Left lung (tissue), 10 donors: ENCODE measurements around the gene AKR1C1. TPM values are rescaled to one million over a fixed set of nuclear protein-coding genes. Genes with fewer than 3 reads are reported as not detected.
"Not testable (repeated sequence)": the region's sequence is repeated elsewhere in the genome, so short reads cannot be mapped to it uniquely, and the experiment has no call there.

ENCODE experiments used
- ATAC-seq: fragments of 200-7000 bp; cut with Tn5 transposase; one replicate; pipeline ENCODE4 v1.9.1; 2020; ENCODE audit warnings: moderate library complexity
- DNase-seq, 4 donors: peaks; one replicate each; pipeline ENCODE4 v3.0.0-alpha.2; 2013 to 2020
- H3K27ac ChIP-seq, 2 donors: fragments of 200-600 bp; sonication (generic) in 1 of 2; one replicate each; pipeline versions ENCODE4 v1.5.0 to v1.8.0; 2020 to 2021
- H3K27me3 ChIP-seq, 2 donors: fragments of 200-600 bp; sonication (generic) in 1 of 2; one replicate each; pipeline versions ENCODE4 v1.5.0 to v1.8.0; 2020 to 2021
- H3K36me3 ChIP-seq, 2 donors: fragments of 200-600 bp; sonication (generic) in 1 of 2; one replicate each; pipeline versions ENCODE4 v1.5.0 to v1.8.0; 2020 to 2021
- H3K4me1 ChIP-seq, 2 donors: fragments of 200-600 bp; one replicate each; pipeline ENCODE4 v1.8.0; 2021
- H3K4me3 ChIP-seq, 2 donors: fragments of 200-600 bp; sonication (generic) in 1 of 2; one replicate each; pipeline versions ENCODE4 v1.5.0 to v1.8.0; 2020 to 2021; ENCODE audit warnings: mild to moderate bottlenecking in 1 of 2
- H3K9me3 ChIP-seq, 2 donors: fragments of 200-600 bp; sonication (generic) in 1 of 2; one replicate each; pipeline versions ENCODE4 v1.5.0 to v1.8.0; 2020 to 2021
- CTCF ChIP-seq, 2 donors: fragments of 200-600 bp; sonication (generic) in 1 of 2; IDR thresholded peaks; one replicate each; pipeline versions ENCODE4 v1.5.0 to v1.8.0; 2021; ENCODE audit warnings: antibody characterized with exemption in 2 of 2
- intact Hi-C, 2 donors: fragments of 100-400 bp; cut with DNase I; formaldehyde crosslinking; loops; one replicate each; pipeline versions ENCODE4 v1.11.2 to v1.14.2; 2022
- polyA plus RNA-seq, 6 donors: library from polyadenylated mRNA; unstranded; fragments of 120-200 nt; gene quantifications; one replicate each; pipeline ENCODE4 v1.2.1, GENCODE V29; 2013; ENCODE audit not compliant: insufficient read length in 6 of 6
- total RNA-seq, 2 donors: library from RNA; stranded (reverse); fragmentation: NEBNext Ultra II Directional; extraction: Animal tissue kit (Norgen Biotek cat#: 25700); gene quantifications; one replicate each; pipeline ENCODE4 v1.2.1, GENCODE V29; 2021
- donor health status: DM: no; HTN: yes; CAD: no.
- donor health status: DM: no; HTN: no; CAD: no.

AKR1C1 gene
- total and polyA plus RNA-seq, 8 donors, result 8.1 to 92.2 (median 10.1) TPM

- Histone ChIP-seq H3K4me1 (peaks cover 3 to 16% of the 10 kb centered on the region in 2 donors), H3K27ac (peak overlapping the region; percentile 78 to 80), H3K9me3 (no peaks in the 10 kb centered on the region), H3K27me3 (no peaks in the 10 kb centered on the region), H3K36me3 (no peaks in the 10 kb centered on the region), H3K4me3 (no peak overlapping the region)
- intact Hi-C loops, result no loop called here
- peak in 1 of 4 donors; percentile 28 for DNase-seq
- no peak for TF ChIP-seq CTCF (IDR thresholded peaks at IDR 0.05)
- ATAC-seq, result peak; percentile 64
Observed at GRCh38 chr10:4947039-4947634, 16.1 kb upstream of the AKR1C1 start.

- ATAC-seq (peak; percentile 78), DNase-seq (no peak)
- TF ChIP-seq CTCF (IDR thresholded peaks at IDR 0.05), result no peak
- intact Hi-C loops, result no loop called here
- peaks cover 3 to 16% of the 10 kb centered on the region in 2 donors for H3K4me1 ChIP-seq
- no peak overlapping the region for H3K4me3 ChIP-seq
- H3K27ac ChIP-seq, result peak overlapping the region; percentile 78 to 80
- H3K27me3 ChIP-seq, result no peaks in the 10 kb centered on the region
- no peaks in the 10 kb centered on the region for H3K36me3 ChIP-seq
- H3K9me3 ChIP-seq, result no peaks in the 10 kb centered on the region
Observed at GRCh38 chr10:4947635-4948596, 15.3 kb upstream of the AKR1C1 start.

- DNase-seq, ATAC-seq, H3K36me3 ChIP-seq, H3K9me3 ChIP-seq, H3K4me3 ChIP-seq, H3K27me3 ChIP-seq, intact Hi-C loops, H3K27ac ChIP-seq: not testable (repeated sequence)
- peaks cover 0 to 14% of the 10 kb centered on the region in 2 donors for H3K4me1 ChIP-seq
Observed at GRCh38 chr10:4951512-4952162, 11.6 kb upstream of the AKR1C1 start.

GRCh38 chr10:4953405-4953804, 9.8 kb upstream of the AKR1C1 start:
- no peak for TF ChIP-seq CTCF (IDR thresholded peaks at IDR 0.05)
- ATAC-seq (no peak), DNase-seq (no peak)
- Histone ChIP-seq H3K36me3 (no peaks in the 10 kb centered on the region), H3K4me3 (no peak overlapping the region), H3K27ac (no peak overlapping the region), H3K4me1 (peaks cover 0 to 5% of the 10 kb centered on the region in 2 donors), H3K27me3 (no peaks in the 10 kb centered on the region), H3K9me3 (no peaks in the 10 kb centered on the region)
- intact Hi-C loops, result no loop called here

GRCh38 chr10:4956088-4956487, 7.1 kb upstream of the AKR1C1 start:
- H3K27me3 ChIP-seq, ATAC-seq, H3K9me3 ChIP-seq, DNase-seq, intact Hi-C loops, H3K36me3 ChIP-seq, H3K4me1 ChIP-seq, H3K4me3 ChIP-seq, H3K27ac ChIP-seq: not testable (repeated sequence)

GRCh38 chr10:4956955-4957645, 6.1 kb upstream of the AKR1C1 start:
- H3K9me3 ChIP-seq, H3K27me3 ChIP-seq, DNase-seq, H3K4me1 ChIP-seq, intact Hi-C loops, H3K36me3 ChIP-seq, H3K27ac ChIP-seq, H3K4me3 ChIP-seq: not testable (repeated sequence)
- ATAC-seq, result peak; percentile 76

GRCh38 chr10:4961558-4961957, 1.7 kb upstream of the AKR1C1 start:
- H3K27me3 ChIP-seq, intact Hi-C loops, H3K36me3 ChIP-seq, H3K9me3 ChIP-seq, H3K4me3 ChIP-seq, ATAC-seq, H3K27ac ChIP-seq, DNase-seq, H3K4me1 ChIP-seq: not testable (repeated sequence)

- H3K27ac ChIP-seq, H3K27me3 ChIP-seq, ATAC-seq, intact Hi-C loops, H3K9me3 ChIP-seq, H3K4me3 ChIP-seq, H3K4me1 ChIP-seq, H3K36me3 ChIP-seq, DNase-seq: not testable (repeated sequence)
Observed at GRCh38 chr10:4962308-4962707, 907 bp upstream of the AKR1C1 start.

GRCh38 chr10:4963815-4964154, 570 bp downstream of the AKR1C1 start:
- ATAC-seq, result peak; percentile 59
- H3K4me1 ChIP-seq, H3K36me3 ChIP-seq, DNase-seq, H3K27ac ChIP-seq, H3K27me3 ChIP-seq, H3K9me3 ChIP-seq, intact Hi-C loops: not testable (repeated sequence)
- peak overlapping the region in 1 of 2 donors; percentile 18 for H3K4me3 ChIP-seq
